Mesendoderm (in vitro differentiated cells): Measurements from ENCODE around the gene ZBTB25.

Experiments
- DNase-seq: peaks from one replicate; pipeline ENCODE4 v3.0.0; 2013
- H2AK5ac ChIP-seq: 2 replicates; pipeline ENCODE4 v1.6.1; 2013; ENCODE audit warnings: low read length, inconsistent platforms
- H2BK120ac ChIP-seq: 2 replicates; pipeline ENCODE4 v1.6.1; 2013; ENCODE audit warnings: low read depth, mild to moderate bottlenecking, low read length, moderate library complexity, mixed read lengths
- H2BK15ac ChIP-seq: replicated peaks from 2 replicates; pipeline ENCODE4 v1.6.1; 2013; ENCODE audit warnings: low read depth, mild to moderate bottlenecking, moderate library complexity
- H2BK5ac ChIP-seq: 2 replicates; pipeline ENCODE4 v1.6.1; 2013; ENCODE audit warnings: low read length, inconsistent platforms
- H3K18ac ChIP-seq: 2 replicates; pipeline ENCODE4 v1.6.1; 2013; ENCODE audit warnings: mild to moderate bottlenecking, low read length, mixed read lengths
- H3K23ac ChIP-seq: one replicate; pipeline ENCODE4 v1.6.1; 2013; ENCODE audit warnings: low read length
- H3K27ac ChIP-seq: 2 replicates; pipeline ENCODE4 v1.5.1; 2013; ENCODE audit warnings: low read depth, mild to moderate bottlenecking, inconsistent platforms, low read length, moderate library complexity
- H3K27me3 ChIP-seq: 2 replicates; pipeline ENCODE4 v1.6.1; 2013; ENCODE audit warnings: low read length, control low read depth, mild to moderate bottlenecking, inconsistent platforms; ENCODE audit not compliant: insufficient read depth, poor library complexity
- H3K36me3 ChIP-seq: 2 replicates; pipeline ENCODE4 v1.6.1; 2013; ENCODE audit warnings: low read length, inconsistent platforms; ENCODE audit not compliant: control insufficient read depth, insufficient read depth
- H3K4ac ChIP-seq: one replicate; pipeline ENCODE4 v1.6.1; 2013; ENCODE audit warnings: low read depth, mild to moderate bottlenecking, low read length, moderate library complexity
- H3K4me1 ChIP-seq: 2 replicates; pipeline ENCODE4 v1.6.1; 2013; ENCODE audit warnings: low read depth, low read length, inconsistent platforms; ENCODE audit not compliant: control insufficient read depth
- H3K4me2 ChIP-seq: 2 replicates; pipeline ENCODE4 v1.6.1; 2013; ENCODE audit warnings: low read length
- H3K4me3 ChIP-seq: 2 replicates; pipeline ENCODE4 v1.5.1; 2013; ENCODE audit warnings: mild to moderate bottlenecking, low read length
- H3K56ac ChIP-seq: one replicate; pipeline ENCODE4 v1.6.1; 2013; ENCODE audit warnings: low read length
- H3K79me1 ChIP-seq: 2 replicates; pipeline ENCODE4 v1.6.1; 2013; ENCODE audit warnings: low read length, inconsistent platforms
- H3K79me2 ChIP-seq: 2 replicates; pipeline ENCODE4 v1.6.1; 2013; ENCODE audit warnings: mild to moderate bottlenecking, low read length; ENCODE audit not compliant: control insufficient read depth, insufficient read depth
- H3K9ac ChIP-seq: 2 replicates; pipeline ENCODE4 v1.6.1; 2013; ENCODE audit warnings: low read length, inconsistent platforms
- H4K5ac ChIP-seq: one replicate; pipeline ENCODE4 v1.6.1; 2013; ENCODE audit warnings: low read length
- H4K8ac ChIP-seq: one replicate; pipeline ENCODE4 v1.6.1; 2013; ENCODE audit warnings: low read depth, mild to moderate bottlenecking, control low read depth, low read length, moderate library complexity
- WGBS: extraction: QIAGEN DNeasy Blood & Tissue Kit; methylation state at CpG from one replicate; pipeline ENCODE4 v1.1.7; 2013; ENCODE audit warnings: low lambda C conversion rate, missing lambda C conversion rate; ENCODE audit not compliant: insufficient coverage; ENCODE audit errors: extremely low coverage; 5-methylcytosine and 5-hydroxymethylcytosine counted together

ZBTB25 gene

GRCh38 chr14:64500088-64500487 lies 3.5 kb downstream of the ZBTB25 start:
- H3K4me2 ChIP-seq, result no peak overlapping the region
- peaks cover 8% of the 10 kb centered on the region for H3K79me1 ChIP-seq
- no peaks in the 10 kb centered on the region for H3K27me3 ChIP-seq
- H3K23ac ChIP-seq, result no peak overlapping the region
- no peak overlapping the region for H2BK5ac ChIP-seq
- H2BK15ac ChIP-seq, result no peak overlapping the region
- no peak overlapping the region for H3K4me3 ChIP-seq
- H3K18ac ChIP-seq, result no peak overlapping the region
- H4K8ac ChIP-seq, result no peak overlapping the region
- H4K5ac ChIP-seq, result no peak overlapping the region
- H3K27ac ChIP-seq, result no peak overlapping the region
- no peak overlapping the region for H3K4ac ChIP-seq
- H2AK5ac ChIP-seq, result no peak overlapping the region
- no peaks in the 10 kb centered on the region for H3K79me2 ChIP-seq
- H2BK120ac ChIP-seq, result no peak overlapping the region
- WGBS, result no CpG with 5 or more reads among the region's 1 CpG
- peaks cover 9% of the 10 kb centered on the region for H3K4me1 ChIP-seq
- no peak for DNase-seq
- no peak overlapping the region for H3K9ac ChIP-seq
- H3K56ac ChIP-seq, result no peak overlapping the region
- no peaks in the 10 kb centered on the region for H3K36me3 ChIP-seq

GRCh38 chr14:64496764-64497163 lies 6.9 kb downstream of the ZBTB25 start:
- Histone ChIP-seq H4K5ac (no peak overlapping the region), H3K79me1 (no peaks in the 10 kb centered on the region), H3K4me2 (no peak overlapping the region), H2BK5ac (no peak overlapping the region), H4K8ac (no peak overlapping the region), H3K18ac (no peak overlapping the region), H3K27ac (no peak overlapping the region), H3K23ac (no peak overlapping the region), H3K79me2 (no peaks in the 10 kb centered on the region), H2AK5ac (no peak overlapping the region), H3K4me3 (no peak overlapping the region), H3K36me3 (no peaks in the 10 kb centered on the region), H3K9ac (no peak overlapping the region), H2BK120ac (no peak overlapping the region), H3K4ac (no peak overlapping the region), H3K56ac (no peak overlapping the region), H2BK15ac (no peak overlapping the region), H3K27me3 (no peaks in the 10 kb centered on the region), H3K4me1 (peaks cover 4% of the 10 kb centered on the region)
- no peak for DNase-seq

GRCh38 chr14:64495252-64495651 lies 8.4 kb downstream of the ZBTB25 start:
- no peak overlapping the region for H3K4ac ChIP-seq

GRCh38 chr14:64493455-64493854 lies 10.2 kb downstream of the ZBTB25 start:
- Histone ChIP-seq H3K79me1 (no peaks in the 10 kb centered on the region), H3K18ac (no peak overlapping the region), H3K9ac (no peak overlapping the region), H3K4me3 (no peak overlapping the region), H3K36me3 (no peaks in the 10 kb centered on the region), H3K56ac (no peak overlapping the region), H3K4me2 (no peak overlapping the region), H3K23ac (no peak overlapping the region), H2AK5ac (no peak overlapping the region), H3K4me1 (no peaks in the 10 kb centered on the region), H2BK120ac (no peak overlapping the region), H2BK15ac (no peak overlapping the region), H2BK5ac (no peak overlapping the region), H3K27ac (no peak overlapping the region), H3K4ac (no peak overlapping the region), H4K5ac (no peak overlapping the region), H3K79me2 (no peaks in the 10 kb centered on the region), H4K8ac (no peak overlapping the region), H3K27me3 (no peaks in the 10 kb centered on the region)
- WGBS, result no CpG with 5 or more reads among the region's 3 CpGs
- no peak for DNase-seq

More at GRCh38 chr14:64495252-64495651, 8.4 kb downstream of the ZBTB25 start:
- Histone ChIP-seq H3K4me3 (no peak overlapping the region), H4K8ac (no peak overlapping the region), H2BK5ac (no peak overlapping the region), H2AK5ac (no peak overlapping the region), H3K56ac (no peak overlapping the region), H3K4me2 (no peak overlapping the region), H3K9ac (no peak overlapping the region), H2BK15ac (no peak overlapping the region), H3K27me3 (no peaks in the 10 kb centered on the region), H4K5ac (no peak overlapping the region), H3K4me1 (no peaks in the 10 kb centered on the region), H3K23ac (no peak overlapping the region), H3K18ac (no peak overlapping the region), H3K79me2 (no peaks in the 10 kb centered on the region), H3K79me1 (no peaks in the 10 kb centered on the region), H3K27ac (no peak overlapping the region), H3K36me3 (no peaks in the 10 kb centered on the region), H2BK120ac (no peak overlapping the region)
- no peak for DNase-seq

- no peak overlapping the region for H2BK15ac ChIP-seq
- H3K27ac ChIP-seq, result no peak overlapping the region
- H3K36me3 ChIP-seq, result no peaks in the 10 kb centered on the region
- no peak overlapping the region for H2BK5ac ChIP-seq
- DNase-seq, result no peak
- H4K5ac ChIP-seq, result no peak overlapping the region
- H2AK5ac ChIP-seq, result no peak overlapping the region
- H3K18ac ChIP-seq, result no peak overlapping the region
- H3K4ac ChIP-seq, result no peak overlapping the region
- no peak overlapping the region for H3K4me3 ChIP-seq
- no peaks in the 10 kb centered on the region for H3K79me2 ChIP-seq
- WGBS, result no CpG with 5 or more reads among the region's 2 CpGs
- no peak overlapping the region for H2BK120ac ChIP-seq
- no peak overlapping the region for H4K8ac ChIP-seq
- no peaks in the 10 kb centered on the region for H3K4me1 ChIP-seq
- H3K4me2 ChIP-seq, result no peak overlapping the region
- no peaks in the 10 kb centered on the region for H3K27me3 ChIP-seq
- H3K9ac ChIP-seq, result no peak overlapping the region
- H3K79me1 ChIP-seq, result no peaks in the 10 kb centered on the region
- no peak overlapping the region for H3K23ac ChIP-seq
- H3K56ac ChIP-seq, result no peak overlapping the region
Measured at GRCh38 chr14:64491637-64492036, 12.0 kb downstream of the ZBTB25 start.

GRCh38 chr14:64488590-64489099 lies 15.0 kb downstream of the ZBTB25 start:
- Histone ChIP-seq H3K36me3 (no peaks in the 10 kb centered on the region), H3K23ac (no peak overlapping the region), H3K9ac (no peak overlapping the region), H3K27me3 (no peaks in the 10 kb centered on the region), H3K4me2 (no peak overlapping the region), H3K4me1 (no peaks in the 10 kb centered on the region), H4K8ac (no peak overlapping the region), H3K18ac (no peak overlapping the region), H2BK5ac (no peak overlapping the region), H2BK120ac (no peak overlapping the region), H4K5ac (no peak overlapping the region), H2AK5ac (no peak overlapping the region), H3K27ac (no peak overlapping the region), H2BK15ac (no peak overlapping the region), H3K4ac (no peak overlapping the region), H3K56ac (no peak overlapping the region), H3K79me1 (no peaks in the 10 kb centered on the region), H3K4me3 (no peak overlapping the region), H3K79me2 (no peaks in the 10 kb centered on the region)
- no peak for DNase-seq
- WGBS, result 100% methylated on average over 1 of the region's 5 CpGs
